HG02885 (cell line): ENCODE measurements around the gene PDCL3.

Source experiments
- ATAC-seq: cut with Tn5 transposase; IDR thresholded peaks from one replicate; pipeline ENCODE4 v1.9.1; 2021; ENCODE audit warnings: mild to moderate bottlenecking; ENCODE audit not compliant: unreplicated experiment, poor library complexity

The PDCL3 gene

DNA sequence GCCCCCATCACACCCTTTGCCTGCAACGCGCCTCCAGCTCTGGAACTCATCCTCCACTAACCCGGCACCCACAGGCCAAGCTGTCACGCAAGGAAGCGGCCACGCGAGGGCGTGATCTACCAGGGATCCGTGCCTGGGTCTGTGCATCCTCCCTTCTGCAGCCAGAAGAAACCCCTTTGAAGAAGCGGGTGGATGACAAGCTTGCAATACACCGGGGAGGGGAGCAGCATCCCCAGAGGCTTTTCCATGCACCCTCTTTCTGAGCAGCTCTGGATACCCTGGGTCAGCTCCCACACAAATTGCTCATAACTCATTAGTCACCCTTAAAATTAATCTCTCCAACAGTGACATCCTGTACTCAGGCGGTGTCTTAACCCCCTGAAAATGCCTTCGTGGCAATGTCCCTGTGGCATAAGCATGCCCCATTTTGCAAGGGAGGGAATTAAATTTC, 47.6 kb downstream of the PDCL3 start:
- ATAC-seq = no peak

DNA sequence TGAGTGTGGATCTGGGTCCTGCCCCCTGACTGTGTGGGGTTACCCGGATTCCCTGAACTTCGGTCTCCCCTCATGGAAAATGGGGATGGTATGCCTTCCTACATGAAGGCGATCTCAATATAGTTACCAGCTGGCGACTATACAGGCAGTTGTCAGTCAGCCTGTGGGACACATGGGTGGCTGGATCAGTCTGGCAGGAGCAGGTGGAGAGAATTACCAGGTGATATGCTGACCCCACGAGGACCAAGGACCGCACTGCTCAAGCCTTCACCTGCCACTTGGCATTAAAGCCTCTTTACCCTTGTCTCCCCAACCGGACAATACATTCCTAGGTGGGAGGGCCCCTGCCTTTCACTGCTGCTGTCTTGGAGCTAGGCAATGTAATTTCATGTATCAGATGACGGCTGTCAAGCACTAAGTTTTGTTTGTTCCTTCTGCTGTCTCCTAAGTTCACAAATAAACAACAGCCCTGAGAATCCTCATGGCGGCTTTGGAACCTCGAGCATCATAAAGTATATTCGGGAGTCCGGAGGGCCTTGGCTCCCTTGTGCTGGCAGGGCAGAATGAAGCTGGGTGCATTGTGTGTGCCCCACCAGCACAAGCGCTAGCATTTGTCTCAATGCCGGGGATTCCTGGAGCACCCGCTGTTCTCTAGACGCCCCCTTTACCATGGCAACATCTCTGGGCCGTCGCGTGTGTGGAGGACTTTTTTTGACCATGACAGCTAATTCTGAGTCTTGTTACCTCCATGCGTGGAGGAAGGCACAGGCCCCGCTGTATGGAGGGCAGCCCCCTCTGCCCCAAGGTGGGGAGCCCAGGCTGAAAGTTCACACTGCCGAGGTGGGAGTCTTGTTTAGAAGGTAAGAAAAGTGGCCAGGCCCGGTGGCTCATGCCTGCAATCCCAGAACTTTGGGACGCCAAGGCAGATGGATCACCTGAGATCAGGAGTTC, 48.6 kb downstream of the PDCL3 start:
- no peak for ATAC-seq

DNA sequence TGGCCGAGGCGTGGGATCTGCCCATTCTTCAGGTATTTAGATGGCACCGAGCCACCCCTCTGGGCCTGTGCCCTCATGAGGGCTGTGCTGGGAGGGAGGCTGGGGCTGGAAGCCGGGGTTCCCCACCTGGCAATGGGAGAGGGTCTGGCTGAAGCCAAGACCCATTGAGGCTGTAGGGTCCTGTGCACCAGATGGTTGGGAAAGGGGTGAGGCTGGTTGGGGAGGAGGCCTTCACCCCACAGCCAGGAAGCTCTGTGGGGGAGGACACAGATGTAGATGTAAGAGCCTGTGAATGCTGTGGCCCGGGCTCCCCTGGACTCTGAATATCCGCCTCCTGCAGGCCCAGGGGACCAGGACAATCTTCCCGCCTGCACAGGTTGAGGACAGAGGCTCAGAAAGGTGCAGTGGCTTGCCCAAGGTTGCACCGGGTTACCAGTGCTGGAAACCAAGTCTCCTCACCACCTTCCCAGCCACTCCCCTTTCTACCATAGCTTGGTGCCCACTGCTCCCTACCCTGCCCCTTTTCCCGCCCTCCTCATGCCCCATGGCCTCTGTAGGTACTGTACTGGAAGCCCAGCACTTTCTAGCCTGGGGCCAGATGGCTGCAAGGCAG, 49.7 kb downstream of the PDCL3 start:
- ATAC-seq = no peak

- no peak for ATAC-seq
Observed at GRCh38 chr2:100613719-100614118, 50.9 kb downstream of the PDCL3 start.

DNA sequence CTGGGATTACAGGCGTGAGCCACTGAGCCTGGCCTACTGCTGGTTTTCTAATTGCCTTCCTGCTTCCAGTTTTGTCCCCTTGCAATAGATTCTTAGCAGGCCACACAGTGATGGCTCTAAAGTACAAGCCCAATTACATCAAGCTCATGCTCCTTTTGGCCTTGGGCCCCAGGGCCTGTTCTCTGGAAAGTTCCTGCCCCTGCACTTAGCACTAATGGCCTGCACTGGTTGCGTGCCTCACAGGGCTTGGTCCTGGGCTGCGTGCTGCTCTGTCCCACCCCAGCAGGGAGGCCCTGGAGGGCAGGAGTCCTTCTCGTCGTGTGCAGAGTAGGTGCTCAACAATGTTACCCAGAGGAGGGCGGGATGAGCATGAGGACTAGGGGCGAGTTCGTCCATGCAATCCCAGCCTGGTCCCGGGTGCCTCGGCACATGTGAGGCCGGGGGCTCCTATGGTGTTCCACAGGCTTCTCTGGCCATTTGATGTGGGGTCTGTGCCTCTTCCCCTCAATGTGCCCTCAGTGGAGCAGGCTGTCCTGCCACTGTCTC, 51.7 kb downstream of the PDCL3 start:
- ATAC-seq = no peak

DNA sequence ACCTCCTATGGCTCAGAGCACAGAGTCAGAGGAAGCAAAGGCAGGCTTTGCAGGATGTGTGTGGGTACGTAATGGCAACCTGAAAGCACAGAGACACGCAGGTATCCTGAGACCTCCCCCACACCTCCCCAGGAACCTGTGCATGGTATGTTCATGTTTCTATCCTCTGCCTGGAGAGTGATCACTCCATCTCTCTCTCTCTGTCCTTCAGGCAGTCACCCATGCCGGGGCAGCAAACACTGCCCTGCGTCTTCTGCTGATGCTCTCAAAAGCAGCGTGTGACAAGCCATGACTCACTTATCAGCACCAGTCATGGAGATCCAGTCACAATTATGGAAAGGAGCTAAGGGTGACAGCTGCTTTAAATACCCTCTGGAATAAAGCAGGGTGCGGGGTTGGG, 52.7 kb downstream of the PDCL3 start:
- no peak for ATAC-seq

GRCh38 chr2:100615886-100616285, 53.1 kb downstream of the PDCL3 start:
- no peak for ATAC-seq

- no peak for ATAC-seq
Observed at GRCh38 chr2:100616841-100617390, 54.1 kb downstream of the PDCL3 start.

DNA sequence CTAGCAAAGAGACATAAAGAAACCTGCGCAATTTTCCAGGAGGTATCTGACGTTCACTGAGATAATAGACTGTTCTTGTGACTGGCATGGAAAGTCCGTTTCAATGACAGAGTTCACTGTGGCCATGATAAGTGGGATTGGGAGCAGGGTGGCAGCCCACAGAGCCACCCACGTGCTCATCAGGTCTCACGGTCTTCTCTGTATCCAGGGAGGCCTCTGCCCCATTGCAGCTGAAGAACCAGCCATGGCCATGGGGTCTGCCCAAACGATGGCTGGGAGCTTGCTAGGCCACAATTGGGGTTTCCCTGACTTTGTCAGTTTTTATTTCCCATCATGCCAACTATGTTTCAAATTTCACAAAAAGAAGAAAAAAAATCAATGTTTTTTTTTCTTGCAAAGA, 57.2 kb downstream of the PDCL3 start:
- ATAC-seq = no peak

DNA sequence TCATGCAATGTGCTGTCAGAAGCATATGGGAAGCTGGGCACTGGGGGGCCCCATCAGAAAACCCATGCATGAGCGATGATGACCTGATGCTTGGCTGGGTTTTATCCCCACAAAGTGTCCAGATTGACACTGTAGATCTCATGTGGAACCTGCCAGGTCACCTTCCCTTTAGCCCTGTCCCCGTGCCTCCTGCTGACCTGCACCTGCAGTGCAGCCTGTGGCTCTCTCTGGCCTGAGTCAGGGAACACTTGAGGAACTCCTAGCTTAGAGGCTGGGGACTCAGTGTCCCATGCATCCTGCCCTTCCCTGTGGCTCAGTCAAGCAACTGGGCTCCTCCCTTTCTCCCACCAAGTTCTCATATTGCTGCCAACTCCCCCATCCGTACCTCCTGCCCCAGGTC, 57.7 kb downstream of the PDCL3 start:
- no peak for ATAC-seq

DNA sequence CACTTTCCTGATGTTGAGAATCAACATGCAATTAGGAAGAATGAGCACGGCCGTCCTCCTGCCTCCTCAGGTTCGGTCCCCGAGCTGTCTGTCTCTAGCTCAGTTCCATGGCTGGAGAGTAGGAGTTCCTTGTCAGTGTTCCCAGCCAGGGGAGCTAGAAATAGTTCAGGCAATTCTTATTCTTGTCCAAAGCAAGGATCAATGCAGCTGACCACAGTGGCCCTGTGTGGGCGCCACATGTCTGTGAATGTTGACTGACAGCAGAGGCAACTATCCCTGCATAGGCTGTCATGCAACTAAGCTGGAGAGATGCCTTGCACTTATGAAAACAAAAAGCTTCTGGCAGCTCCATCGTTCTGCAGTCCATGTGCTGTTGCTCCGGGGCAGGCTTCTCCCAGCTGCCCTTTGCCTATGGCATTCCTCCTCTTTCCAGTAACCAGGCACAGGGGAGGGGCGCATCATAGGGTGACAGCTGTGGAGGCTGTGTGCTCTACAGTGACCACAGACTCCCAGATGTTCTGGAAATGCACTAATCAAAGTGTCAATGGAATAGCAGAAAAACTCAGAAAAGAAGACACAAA, 58.7 kb downstream of the PDCL3 start:
- ATAC-seq = no peak

GRCh38 chr2:100623033-100623715, 60.4 kb downstream of the PDCL3 start:
- no peak for ATAC-seq

DNA sequence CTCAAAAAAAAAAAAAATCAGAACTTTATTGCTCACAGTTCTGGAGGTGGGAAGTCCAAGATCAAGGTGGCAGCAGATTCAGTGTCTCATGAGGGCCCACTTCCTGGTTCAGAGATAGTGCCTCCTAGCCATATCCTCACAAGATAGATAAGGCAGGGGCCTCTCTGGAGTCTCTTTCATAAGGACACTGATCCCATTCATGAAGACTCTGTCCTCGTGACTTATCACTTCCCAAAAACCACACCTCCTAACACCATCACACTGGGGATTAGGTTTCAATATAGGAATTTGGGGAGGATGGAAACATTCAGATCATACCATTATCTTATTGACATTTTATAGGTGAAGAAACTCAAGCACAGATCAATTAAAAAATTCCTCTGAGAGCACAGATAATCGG, 61.1 kb downstream of the PDCL3 start:
- ATAC-seq = no peak

DNA sequence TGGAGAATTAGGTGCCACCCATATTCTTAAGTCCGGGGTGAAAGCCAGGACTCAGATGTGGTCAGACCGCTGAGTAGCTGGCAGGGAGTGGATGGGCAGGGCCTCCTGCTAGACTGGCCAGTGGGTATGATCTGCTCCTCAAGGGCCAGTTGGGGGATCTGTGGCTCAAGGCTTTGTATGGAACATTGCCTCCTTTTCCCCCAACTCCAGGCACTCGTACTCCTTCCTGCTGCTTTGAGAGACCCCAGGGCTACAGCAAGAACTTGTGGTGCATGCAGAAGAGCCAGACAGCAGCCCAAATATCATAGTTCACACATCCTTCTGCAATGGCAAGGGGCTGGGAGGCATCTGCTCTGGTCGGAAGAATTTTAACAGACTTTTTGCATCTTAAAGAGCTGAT, 61.7 kb downstream of the PDCL3 start:
- no peak for ATAC-seq

DNA sequence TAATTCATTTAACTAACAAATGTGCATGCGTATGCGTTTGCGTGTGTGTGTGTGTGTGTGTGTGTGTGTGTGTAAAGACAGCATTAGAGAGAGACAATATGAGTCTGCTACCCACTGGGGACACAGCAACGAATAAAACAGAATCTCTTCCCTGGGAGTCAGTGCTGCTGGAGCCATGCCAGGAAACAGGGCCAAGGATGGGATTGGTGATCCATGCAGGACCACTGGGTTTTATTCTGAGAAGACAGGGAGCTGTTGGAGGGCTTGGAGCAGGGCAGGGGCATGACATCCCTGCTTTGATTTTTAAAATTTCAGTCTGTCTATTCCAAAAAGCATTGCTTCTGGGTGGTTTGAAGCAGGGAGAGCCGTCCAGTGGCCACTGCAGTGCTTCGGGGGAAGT, 62.9 kb downstream of the PDCL3 start:
- ATAC-seq = no peak
